ENCODE measurements around the gene MAMLD1.

The MAMLD1 gene

DNA sequence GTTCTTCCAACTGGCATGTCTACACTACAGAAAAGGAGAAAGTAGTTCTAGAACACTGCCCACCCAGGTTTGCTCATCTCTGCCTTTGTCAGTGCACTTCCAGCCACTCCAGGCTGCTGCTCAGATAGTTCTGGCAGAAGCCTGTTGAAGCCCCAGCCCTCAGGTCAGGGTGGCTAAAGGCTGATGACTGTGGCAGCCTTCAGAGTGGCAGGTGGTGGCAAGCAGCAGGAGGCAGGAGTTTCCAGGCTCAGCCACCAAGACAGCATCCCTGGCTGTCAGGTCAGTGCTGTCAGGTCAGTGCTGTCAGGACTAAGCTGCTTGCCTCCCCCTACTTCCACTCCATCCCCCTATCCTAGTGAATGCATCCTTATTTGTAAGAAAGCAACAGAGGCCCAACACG is 100.4 kb downstream of the MAMLD1 start:
- Histone ChIP-seq H3K79me2 (ENCODE audit: insufficient read depth, low read length) (no peaks in the 10 kb centered on the region), H3K27me3 (ENCODE audit: low read length) (no peaks in the 10 kb centered on the region), H3K27ac (ENCODE audit: low read depth, low read length) (no peak overlapping the region), H3K4me2 (ENCODE audit: low read depth, low read length, poor library complexity, severe bottlenecking) (no peak overlapping the region), H3K9me2 (replicated peaks; ENCODE audit: insufficient read depth, low read length) (no peaks in the 10 kb centered on the region), H3F3A (ENCODE audit: insufficient read depth) (no peaks in the 10 kb centered on the region), H3K9me3 (ENCODE audit: insufficient read depth, low read length) (no peaks in the 10 kb centered on the region), H2AFZ (ENCODE audit: low read depth, low read length, severe bottlenecking) (no peak overlapping the region), H3K36me3 (ENCODE audit: low read length) (no peaks in the 10 kb centered on the region), H3K4me3 (ENCODE audit: insufficient read depth, low read length, poor library complexity, severe bottlenecking) (no peak overlapping the region), H3K9ac (ENCODE audit: low read length) (no peak overlapping the region), H4K20me1 (ENCODE audit: low read depth, low read length) (no peaks in the 10 kb centered on the region)
- no peak for TF ChIP-seq EZH2phosphoT487 (conservative IDR thresholded peaks at IDR 0.05; ENCODE audit: low read length)
- TF ChIP-seq, protein P1, sequence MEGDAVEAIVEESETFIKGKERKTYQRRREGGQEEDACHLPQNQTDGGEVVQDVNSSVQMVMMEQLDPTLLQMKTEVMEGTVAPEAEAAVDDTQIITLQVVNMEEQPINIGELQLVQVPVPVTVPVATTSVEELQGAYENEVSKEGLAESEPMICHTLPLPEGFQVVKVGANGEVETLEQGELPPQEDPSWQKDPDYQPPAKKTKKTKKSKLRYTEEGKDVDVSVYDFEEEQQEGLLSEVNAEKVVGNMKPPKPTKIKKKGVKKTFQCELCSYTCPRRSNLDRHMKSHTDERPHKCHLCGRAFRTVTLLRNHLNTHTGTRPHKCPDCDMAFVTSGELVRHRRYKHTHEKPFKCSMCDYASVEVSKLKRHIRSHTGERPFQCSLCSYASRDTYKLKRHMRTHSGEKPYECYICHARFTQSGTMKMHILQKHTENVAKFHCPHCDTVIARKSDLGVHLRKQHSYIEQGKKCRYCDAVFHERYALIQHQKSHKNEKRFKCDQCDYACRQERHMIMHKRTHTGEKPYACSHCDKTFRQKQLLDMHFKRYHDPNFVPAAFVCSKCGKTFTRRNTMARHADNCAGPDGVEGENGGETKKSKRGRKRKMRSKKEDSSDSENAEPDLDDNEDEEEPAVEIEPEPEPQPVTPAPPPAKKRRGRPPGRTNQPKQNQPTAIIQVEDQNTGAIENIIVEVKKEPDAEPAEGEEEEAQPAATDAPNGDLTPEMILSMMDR (IDR thresholded peaks at IDR 0.05; ENCODE audit: insufficient read depth, low read length, poor library complexity, severe bottlenecking), result no peak

GRCh38 chrX:150464001-150464400 is 100.9 kb downstream of the MAMLD1 start:
- H3K36me3 ChIP-seq (ENCODE audit: low read length), result no peaks in the 10 kb centered on the region
- TF ChIP-seq, protein P1 (IDR thresholded peaks at IDR 0.05; ENCODE audit: insufficient read depth, low read length, poor library complexity, severe bottlenecking), result no peak
- no peak for TF ChIP-seq EZH2phosphoT487 (conservative IDR thresholded peaks at IDR 0.05; ENCODE audit: low read length)
- H3K79me2 ChIP-seq (ENCODE audit: insufficient read depth, low read length), result no peaks in the 10 kb centered on the region
- H3K9me3 ChIP-seq (ENCODE audit: insufficient read depth, low read length), result no peaks in the 10 kb centered on the region
- no peak overlapping the region for H3K4me2 ChIP-seq (ENCODE audit: low read depth, low read length, poor library complexity, severe bottlenecking)
- H3K4me3 ChIP-seq (ENCODE audit: insufficient read depth, low read length, poor library complexity, severe bottlenecking), result no peak overlapping the region
- no peak overlapping the region for H3K9ac ChIP-seq (ENCODE audit: low read length)
- no peak overlapping the region for H2AFZ ChIP-seq (ENCODE audit: low read depth, low read length, severe bottlenecking)
- H3K27ac ChIP-seq (ENCODE audit: low read depth, low read length), result no peak overlapping the region
- H4K20me1 ChIP-seq (ENCODE audit: low read depth, low read length), result no peaks in the 10 kb centered on the region
- no peaks in the 10 kb centered on the region for H3K9me2 ChIP-seq (replicated peaks; ENCODE audit: insufficient read depth, low read length)
- H3F3A ChIP-seq (ENCODE audit: insufficient read depth), result no peaks in the 10 kb centered on the region
- no peaks in the 10 kb centered on the region for H3K27me3 ChIP-seq (ENCODE audit: low read length)

DNA sequence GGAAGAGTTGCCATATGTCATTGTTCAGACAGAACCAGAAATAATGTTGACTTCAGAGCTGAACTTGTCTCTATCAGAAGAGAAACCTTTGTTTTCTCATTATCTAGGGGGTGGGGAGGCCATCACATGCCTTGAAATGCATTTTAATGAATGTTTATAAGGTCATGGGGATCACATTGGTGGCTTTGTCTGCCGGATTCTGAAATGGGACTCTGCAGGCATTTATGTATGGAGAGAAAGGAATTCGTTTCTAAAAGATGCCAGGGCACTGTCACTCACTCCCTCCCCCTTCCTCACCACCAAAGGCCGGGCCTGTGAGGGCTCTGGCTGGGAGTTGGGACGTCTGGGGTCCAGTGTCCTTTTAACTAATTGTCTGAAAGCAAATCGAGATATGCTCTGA is 102.2 kb downstream of the MAMLD1 start:
- no peak overlapping the region for H3K4me2 ChIP-seq (ENCODE audit: low read depth, low read length, poor library complexity, severe bottlenecking)
- no peak overlapping the region for H2AFZ ChIP-seq (ENCODE audit: low read depth, low read length, severe bottlenecking)
- no peaks in the 10 kb centered on the region for H3K79me2 ChIP-seq (ENCODE audit: insufficient read depth, low read length)
- H3K9me2 ChIP-seq (replicated peaks; ENCODE audit: insufficient read depth, low read length), result no peaks in the 10 kb centered on the region
- no peak overlapping the region for H3K4me3 ChIP-seq (ENCODE audit: insufficient read depth, low read length, poor library complexity, severe bottlenecking)
- no peak overlapping the region for H3K27ac ChIP-seq (ENCODE audit: low read depth, low read length)
- H3K9me3 ChIP-seq (ENCODE audit: insufficient read depth, low read length), result no peaks in the 10 kb centered on the region
- no peaks in the 10 kb centered on the region for H3F3A ChIP-seq (ENCODE audit: insufficient read depth)
- no peak overlapping the region for H3K9ac ChIP-seq (ENCODE audit: low read length)
- H3K36me3 ChIP-seq (ENCODE audit: low read length), result no peaks in the 10 kb centered on the region
- H3K27me3 ChIP-seq (ENCODE audit: low read length), result no peaks in the 10 kb centered on the region
- TF ChIP-seq EZH2phosphoT487 (conservative IDR thresholded peaks at IDR 0.05; ENCODE audit: low read length), result no peak
- TF ChIP-seq, protein P1 (IDR thresholded peaks at IDR 0.05; ENCODE audit: insufficient read depth, low read length, poor library complexity, severe bottlenecking), result no peak
- H4K20me1 ChIP-seq (ENCODE audit: low read depth, low read length), result no peaks in the 10 kb centered on the region

Measured in SU-DHL-6 (cell line).